Neural progenitor cell (in vitro differentiated cells): ENCODE results near the gene FBN2.

Experiments used
- EZH2 ChIP-seq: fragments of 200-600 bp; sonication (generic); IDR thresholded peaks from 2 replicates; pipeline ENCODE4 v1.6.1; 2017; ENCODE audit warnings: antibody characterized with exemption, mild to moderate bottlenecking, moderate library complexity
- TF ChIP-seq, protein P1 (sequence below): fragments of 200-600 bp; sonication (generic); IDR thresholded peaks from 2 replicates; pipeline ENCODE4 v1.5.1; 2017; ENCODE audit warnings: antibody characterized with exemption, mild to moderate bottlenecking

DNA sequence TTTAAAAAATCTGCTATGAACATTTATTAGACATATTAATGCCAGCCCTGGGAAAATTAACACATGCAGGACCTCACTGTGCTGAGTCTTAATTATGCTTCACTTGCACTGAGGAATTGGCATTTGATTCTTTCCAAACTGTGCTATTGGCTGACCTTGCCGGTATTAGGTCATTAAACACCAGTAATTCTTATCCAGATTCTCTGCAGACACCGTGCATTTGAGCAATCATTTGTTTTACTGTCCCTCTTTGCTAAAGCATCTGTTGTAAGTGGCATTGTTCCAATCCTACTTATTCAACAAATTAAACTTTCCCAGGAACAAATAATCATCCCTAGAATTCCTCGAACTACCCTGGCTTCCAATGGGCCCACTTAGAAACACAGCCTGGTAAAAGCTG lies 309.5 kb downstream of the FBN2 start:
- TF ChIP-seq, protein P1, sequence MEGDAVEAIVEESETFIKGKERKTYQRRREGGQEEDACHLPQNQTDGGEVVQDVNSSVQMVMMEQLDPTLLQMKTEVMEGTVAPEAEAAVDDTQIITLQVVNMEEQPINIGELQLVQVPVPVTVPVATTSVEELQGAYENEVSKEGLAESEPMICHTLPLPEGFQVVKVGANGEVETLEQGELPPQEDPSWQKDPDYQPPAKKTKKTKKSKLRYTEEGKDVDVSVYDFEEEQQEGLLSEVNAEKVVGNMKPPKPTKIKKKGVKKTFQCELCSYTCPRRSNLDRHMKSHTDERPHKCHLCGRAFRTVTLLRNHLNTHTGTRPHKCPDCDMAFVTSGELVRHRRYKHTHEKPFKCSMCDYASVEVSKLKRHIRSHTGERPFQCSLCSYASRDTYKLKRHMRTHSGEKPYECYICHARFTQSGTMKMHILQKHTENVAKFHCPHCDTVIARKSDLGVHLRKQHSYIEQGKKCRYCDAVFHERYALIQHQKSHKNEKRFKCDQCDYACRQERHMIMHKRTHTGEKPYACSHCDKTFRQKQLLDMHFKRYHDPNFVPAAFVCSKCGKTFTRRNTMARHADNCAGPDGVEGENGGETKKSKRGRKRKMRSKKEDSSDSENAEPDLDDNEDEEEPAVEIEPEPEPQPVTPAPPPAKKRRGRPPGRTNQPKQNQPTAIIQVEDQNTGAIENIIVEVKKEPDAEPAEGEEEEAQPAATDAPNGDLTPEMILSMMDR: no peak
- no peak for TF ChIP-seq EZH2
